Mesenteric fat pad (tissue), 1 donor: ENCODE data around the gene SNRNP70. TPM values are rescaled to one million over a fixed set of nuclear protein-coding genes. Genes with fewer than 3 reads are reported as not detected.
"Not testable (repeated sequence)": the region's sequence is repeated elsewhere in the genome, so short reads cannot be mapped to it uniquely, and the experiment has no call there.

Source experiments
- DNase-seq: peaks from one replicate; pipeline ENCODE4 v3.0.0-alpha.2; 2020; ENCODE audit warnings: low spot score
- long read RNA-seq: library from polyadenylated mRNA; unstranded; transcript quantifications from one replicate; pipeline ENCODE4 v2.0.0, GENCODE V29; 2020
- total RNA-seq: library from RNA; stranded (reverse); fragmentation: NEBNext Ultra II Directional; extraction: Animal tissue kit (Norgen Biotek cat#: 25700); gene quantifications from one replicate; pipeline ENCODE4 v1.2.1, GENCODE V29; 2021
- donor health status: DM: yes; HTN: yes; CAD: no.

The SNRNP70 gene, protein sequence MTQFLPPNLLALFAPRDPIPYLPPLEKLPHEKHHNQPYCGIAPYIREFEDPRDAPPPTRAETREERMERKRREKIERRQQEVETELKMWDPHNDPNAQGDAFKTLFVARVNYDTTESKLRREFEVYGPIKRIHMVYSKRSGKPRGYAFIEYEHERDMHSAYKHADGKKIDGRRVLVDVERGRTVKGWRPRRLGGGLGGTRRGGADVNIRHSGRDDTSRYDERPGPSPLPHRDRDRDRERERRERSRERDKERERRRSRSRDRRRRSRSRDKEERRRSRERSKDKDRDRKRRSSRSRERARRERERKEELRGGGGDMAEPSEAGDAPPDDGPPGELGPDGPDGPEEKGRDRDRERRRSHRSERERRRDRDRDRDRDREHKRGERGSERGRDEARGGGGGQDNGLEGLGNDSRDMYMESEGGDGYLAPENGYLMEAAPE
- 148 TPM for total RNA-seq
- long read RNA-seq, partial matches to known transcripts: 8 of 38 reads
- long read RNA-seq, other reads (novel, unspliced or antisense): 21 of 38 reads

DNA sequence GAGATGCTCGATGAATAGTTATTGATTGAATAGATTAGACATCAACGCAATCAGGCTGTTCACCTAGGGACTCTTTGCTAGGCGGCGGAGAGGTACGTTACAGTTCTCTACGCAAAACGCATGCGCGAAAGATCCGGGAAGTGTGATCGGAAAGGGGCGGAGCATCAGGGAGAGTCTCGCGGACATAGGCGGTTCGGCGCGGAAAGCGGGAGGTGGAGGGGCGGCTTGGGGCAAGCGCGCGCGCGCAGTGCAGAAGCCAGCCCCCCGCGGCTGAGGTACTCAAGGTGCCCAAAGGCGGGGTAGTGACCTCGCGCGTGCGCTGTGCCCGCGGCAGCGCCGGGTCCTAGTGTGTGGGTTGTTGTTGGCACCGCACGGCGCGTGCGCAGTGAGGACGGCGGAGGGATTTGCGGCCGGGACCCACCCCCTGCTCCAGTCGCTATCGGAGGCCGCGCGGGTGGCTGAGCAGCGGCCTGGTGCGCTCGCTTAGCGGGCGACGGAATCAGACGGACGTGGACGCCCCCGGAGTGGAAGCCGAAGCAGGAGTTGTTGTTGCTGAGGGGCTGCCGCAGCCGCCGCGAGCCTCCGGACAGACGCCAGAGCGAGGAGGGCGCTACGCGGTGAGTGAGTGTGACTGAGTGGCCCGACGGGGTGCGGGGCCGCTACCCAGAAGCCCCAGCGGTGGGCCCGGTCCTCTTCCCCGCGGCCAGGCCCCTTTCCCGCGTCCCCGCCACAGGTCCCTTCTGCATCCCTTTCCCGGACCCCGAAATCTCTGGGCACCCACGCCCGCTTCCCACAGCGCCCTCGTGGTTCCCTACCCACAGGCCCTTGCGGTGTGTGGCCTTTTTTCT is at the start of gene SNRNP70:
SNRNP70 (plus strand) TSS at position 432 of the 848 bp plus-strand sequence. CDS start 964 bp downstream, outside the sequence.
- peak; percentile 100 for DNase-seq

DNA sequence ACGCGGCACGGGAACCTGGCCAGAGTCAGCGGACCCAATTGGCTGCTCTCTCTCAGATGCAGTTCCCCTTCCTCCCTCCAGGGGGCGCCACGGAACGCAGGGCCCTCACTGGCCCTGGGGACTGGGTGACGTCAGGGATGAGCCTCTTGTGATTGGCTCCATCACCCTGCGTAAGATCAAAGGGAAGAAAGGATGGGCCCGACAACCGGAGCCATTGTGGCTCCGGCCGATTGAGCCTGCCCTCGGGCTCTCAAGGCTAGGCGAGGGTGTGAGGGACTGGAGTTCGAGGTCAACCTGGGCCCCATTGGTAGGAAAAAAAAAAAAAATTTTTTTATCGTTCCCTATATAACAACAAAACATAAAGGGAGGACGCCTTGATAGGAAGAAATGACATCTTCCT is 48.4 kb upstream of the SNRNP70 start, which contains the start of gene CGB1:
CGB1 (minus strand) TSS at position 81 of the 400 bp plus-strand sequence. CDS start 184 bp downstream, outside the sequence.
- not testable (repeated sequence) for DNase-seq

- not testable (repeated sequence) for DNase-seq
Observed at GRCh38 chr19:49038111-49038510, 47.1 kb upstream of the SNRNP70 start.

DNA sequence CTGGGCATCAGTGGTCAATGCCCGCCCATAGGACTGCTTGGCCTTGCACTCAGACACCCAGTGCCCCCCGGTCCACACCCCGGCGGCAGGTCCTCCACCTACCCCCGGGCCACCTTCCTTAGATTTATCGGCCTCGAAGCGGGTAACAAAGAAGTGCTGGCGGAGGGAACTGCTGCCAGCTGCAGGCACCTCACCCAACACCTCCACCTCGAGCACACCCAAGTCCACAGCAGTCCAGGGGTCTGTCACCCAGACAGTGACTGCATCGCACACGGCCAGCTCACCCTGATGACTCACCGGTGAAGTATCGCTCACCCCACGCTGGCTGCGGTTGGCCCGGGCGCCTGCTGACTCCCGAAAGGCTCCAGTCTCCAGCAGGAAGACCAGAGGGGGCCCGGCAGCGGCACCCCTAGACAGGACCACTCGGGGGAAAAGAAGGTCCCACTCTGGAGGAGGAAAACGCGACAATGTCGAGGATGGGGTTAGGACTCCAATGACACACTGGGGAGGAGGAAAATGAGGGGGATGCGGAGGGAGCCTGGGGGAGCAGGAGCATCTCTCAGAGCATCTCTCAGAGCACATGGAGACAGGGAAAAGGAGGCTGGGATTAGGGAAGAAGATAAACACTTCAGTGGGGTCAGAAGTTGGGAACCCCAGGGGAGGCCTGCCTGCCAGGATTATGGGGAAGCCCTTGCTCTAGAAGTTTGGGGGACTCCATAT is 46.5 kb upstream of the SNRNP70 start:
- not testable (repeated sequence) for DNase-seq

DNA sequence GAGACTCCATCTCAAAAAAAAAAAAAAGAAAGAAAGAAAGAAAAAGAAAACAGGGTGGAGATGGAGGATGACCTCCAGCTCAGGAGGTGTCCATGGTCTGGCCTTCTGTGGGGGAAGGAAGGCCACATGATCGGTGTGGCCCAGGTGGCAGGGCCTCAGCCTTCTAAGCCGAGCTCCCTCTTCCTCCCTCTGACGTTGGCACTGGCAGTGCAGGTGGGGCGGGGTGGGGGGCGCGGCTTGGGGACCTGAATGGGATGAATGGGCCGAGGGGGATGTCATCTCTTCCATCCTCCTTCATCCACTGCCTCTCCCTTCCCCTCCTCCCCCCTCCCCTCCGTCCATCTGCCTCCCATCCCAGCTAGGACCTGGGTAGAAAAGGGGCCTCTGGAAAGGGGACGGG is 45.5 kb upstream of the SNRNP70 start:
- not testable (repeated sequence) for DNase-seq

DNA sequence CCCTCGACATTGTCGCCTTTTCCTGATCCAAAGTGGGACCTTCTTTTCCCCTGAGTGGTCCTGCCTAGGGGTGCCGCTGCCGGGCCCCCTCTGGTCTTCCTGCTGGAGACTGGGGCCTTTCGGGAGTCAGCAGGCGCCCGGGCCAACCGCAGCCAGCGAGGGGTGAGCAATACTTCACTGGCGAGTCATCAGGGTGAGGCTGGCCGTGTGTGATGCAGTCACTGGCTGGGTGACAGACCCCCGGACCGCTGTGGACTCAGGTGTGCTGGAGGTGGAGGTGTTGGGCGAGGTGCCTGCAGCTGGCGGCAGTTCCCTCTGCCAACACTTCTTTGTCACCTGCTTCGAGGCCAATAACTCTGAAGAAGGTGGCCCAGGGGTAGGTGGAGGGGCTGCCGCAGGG is 43.1 kb upstream of the SNRNP70 start:
- DNase-seq: no peak

DNA sequence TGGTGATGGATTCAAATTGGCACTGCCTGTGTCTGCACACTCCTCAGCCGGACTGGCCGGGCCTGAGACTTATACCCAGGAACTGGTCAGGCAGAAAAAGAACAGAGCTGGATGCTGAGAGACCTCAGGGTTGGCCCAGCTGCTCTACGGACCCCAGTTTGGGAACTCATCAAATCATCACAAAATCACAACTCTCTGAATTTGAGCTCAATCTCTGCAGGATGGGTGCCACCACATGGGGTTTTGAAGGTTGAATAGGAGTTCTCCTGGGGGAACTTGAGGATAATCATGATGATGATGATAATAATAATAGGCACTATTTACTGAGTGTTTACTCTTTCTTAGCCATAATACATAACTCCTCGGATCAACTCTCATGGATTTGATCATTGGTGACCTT is 42.6 kb upstream of the SNRNP70 start:
- DNase-seq: not testable (repeated sequence)

DNA sequence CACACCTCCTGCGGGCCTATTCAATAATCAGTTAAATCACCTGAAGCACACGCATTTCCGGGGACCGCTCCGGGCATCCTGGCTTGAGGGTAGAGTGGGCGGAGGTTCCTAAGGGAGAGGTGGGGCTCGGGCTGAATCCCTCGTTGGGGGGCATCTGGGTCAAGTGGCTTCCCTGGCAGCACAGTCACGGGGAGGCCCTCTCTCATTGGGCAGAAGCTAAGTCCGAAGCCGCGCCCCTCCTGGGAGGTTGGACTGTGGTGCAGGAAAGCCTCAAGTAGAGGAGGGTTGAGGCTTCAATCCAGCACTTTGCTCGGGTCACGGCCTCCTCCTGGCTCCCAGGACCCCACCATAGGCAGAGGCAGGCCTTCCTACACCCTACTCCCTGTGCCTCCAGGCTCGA is 41.7 kb upstream of the SNRNP70 start, which contains the start of gene CGB5:
CGB5 (plus strand) TSS at position 301 of the 400 bp plus-strand sequence. CDS start 362 bp downstream, outside the sequence.
- DNase-seq: not testable (repeated sequence)

DNA sequence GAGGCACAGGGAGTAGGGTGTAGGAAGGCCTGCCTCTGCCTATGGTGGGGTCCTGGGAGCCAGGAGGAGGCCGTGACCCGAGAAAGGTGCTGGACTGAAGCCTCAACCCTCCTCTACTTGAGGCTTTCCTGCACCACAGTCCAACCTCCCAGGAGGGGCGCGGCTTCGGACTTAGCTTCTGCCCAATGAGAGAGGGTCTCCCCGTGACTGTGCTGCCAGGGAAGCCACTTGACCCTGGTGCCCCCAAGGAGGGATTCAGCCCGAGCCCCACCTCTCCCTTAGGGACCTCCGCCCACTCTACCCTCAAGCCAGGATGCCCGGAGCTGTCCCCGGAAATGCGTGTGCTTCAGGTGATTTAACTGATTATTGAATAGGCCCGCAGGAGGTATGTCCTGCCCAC is 36.2 kb upstream of the SNRNP70 start, which contains the start of gene CGB8:
CGB8 (minus strand) TSS at position 101 of the 400 bp plus-strand sequence. CDS start 372 bp downstream, outside the sequence.
- DNase-seq: not testable (repeated sequence)

GRCh38 chr19:49049834-49050233 is 35.4 kb upstream of the SNRNP70 start:
- DNase-seq: not testable (repeated sequence)

GRCh38 chr19:49050376-49051033 is 34.7 kb upstream of the SNRNP70 start:
- DNase-seq: not testable (repeated sequence)

GRCh38 chr19:49056101-49056901 is 28.9 kb upstream of the SNRNP70 start:
- no peak for DNase-seq

DNA sequence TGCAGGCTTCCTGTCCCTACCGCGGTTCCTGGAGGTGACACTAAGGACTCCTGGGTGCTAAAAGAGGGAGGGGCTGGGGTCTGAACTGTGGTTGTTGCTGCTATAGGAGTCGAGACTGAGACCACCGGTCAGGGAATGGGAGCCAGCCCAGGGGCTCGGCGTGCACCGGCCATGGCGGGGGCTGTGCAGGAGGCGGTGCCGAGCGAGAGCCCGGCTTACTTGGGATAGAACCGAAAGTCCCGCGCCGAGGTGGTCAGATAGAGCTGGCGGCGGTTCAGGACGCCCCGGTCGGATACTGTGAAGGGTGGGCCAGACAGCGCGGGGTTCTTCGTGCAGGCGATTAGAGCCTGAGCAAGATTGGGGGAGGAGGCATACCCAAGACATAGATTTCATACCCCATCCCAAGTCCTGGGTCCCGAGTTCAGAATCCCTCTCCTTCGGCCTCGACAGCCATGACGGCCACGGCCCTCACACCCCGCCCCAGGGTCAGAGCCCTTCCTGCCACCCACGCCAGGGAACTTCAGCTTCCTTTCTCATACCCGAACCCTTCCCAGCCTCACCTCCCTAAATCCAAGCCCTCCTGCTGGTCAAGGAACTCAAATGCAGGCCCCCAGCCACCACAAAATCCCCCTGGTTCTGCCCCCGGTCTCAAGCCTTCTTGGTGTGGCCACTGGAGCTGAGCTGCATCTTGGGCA is 28.2 kb upstream of the SNRNP70 start:
- not testable (repeated sequence) for DNase-seq

- DNase-seq: no peak
Observed at GRCh38 chr19:49057636-49058234, 27.5 kb upstream of the SNRNP70 start, which contains the start of gene CGB7. TSS of gene CGB7 (minus strand) at chr19:49057749. CDS start at chr19:49055375, 2,374 bp downstream.

GRCh38 chr19:49058562-49058961 is 26.7 kb upstream of the SNRNP70 start:
- DNase-seq: no peak

DNA sequence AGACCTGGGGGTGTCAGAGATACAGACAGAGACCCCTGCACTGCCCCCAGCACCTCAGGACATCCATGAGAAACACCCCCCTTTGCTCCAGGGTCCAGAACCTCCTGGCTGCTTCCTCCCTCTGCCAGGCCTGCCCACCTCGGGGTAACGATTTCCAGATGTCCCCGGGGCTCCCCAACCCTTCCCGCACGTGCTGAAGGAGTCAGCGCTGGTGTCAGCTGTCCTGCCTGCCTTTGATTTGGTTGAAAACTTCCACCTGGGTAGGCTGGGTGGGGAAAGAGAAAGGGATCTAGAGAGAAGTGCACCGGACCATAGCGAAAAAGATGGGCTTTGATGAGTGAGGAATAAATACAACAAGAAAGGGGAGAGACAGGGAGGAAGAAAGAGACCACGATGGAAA is 26.2 kb upstream of the SNRNP70 start:
- no peak for DNase-seq

DNA sequence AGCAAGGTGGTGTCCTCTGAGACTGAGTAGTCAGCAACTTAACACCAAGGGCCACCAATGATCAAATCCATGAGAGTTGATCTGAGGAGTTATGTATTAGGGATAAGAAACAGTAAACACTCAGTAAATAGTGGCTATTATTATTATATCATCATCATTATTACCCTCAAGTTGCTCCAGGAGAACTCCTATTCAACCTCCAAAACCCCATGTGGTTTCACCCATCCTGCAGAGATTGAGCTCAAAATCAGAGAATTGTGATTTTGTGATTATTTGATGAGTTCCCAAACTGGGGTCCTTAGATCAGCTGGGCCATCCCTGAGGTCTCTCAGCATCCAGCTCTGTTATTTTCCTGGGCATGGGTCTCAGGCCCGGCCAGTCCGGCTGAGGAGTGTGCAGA is 24.3 kb upstream of the SNRNP70 start:
- no peak for DNase-seq

- no peak for DNase-seq
Observed at GRCh38 chr19:49061445-49061844, 23.8 kb upstream of the SNRNP70 start.
